ENCODE data around the gene CMTM6. TPM values are rescaled to one million over a fixed set of nuclear protein-coding genes. Genes with fewer than 3 reads are reported as not detected.

CMTM6 gene
- polyA plus RNA-seq, 1 of the 3 experiments (the other 2 are of a cell fraction): 29.8 TPM

DNA sequence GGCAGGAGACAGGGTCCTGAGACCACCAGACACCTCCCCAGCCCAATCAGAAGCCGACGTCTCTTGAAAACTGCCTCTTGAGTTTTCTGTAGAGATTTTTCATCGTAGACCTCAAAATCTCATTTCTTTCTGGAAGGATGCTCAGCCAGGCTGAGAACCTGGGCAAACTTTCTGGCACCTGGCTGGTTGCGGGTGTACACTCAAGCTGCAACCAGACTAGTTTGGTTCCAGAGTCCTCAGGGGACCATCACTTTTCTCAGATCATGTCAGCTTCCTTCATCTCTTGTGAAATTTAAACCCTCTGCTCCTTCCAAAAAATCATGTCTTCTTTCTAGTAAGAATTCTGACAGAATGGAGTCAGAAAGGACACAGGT lies 65.8 kb downstream of the CMTM6 start:
- Histone ChIP-seq H3K4me2 (no peak overlapping the region), H3K36me3 (replicated peaks in 1 of 2; ENCODE audit: control insufficient read depth in 1 of 2, insufficient read depth in 2 of 2, low read length in 1 of 2) (no peaks in the 10 kb centered on the region), H3K27ac (ENCODE audit: low read depth in 2 of 2, low read length in 1 of 2) (no peak overlapping the region), H3K9me2 (no peaks in the 10 kb centered on the region), H3K9me3 (no peaks in the 10 kb centered on the region), H3K79me2 (ENCODE audit: insufficient read depth) (peaks cover 47% of the 10 kb centered on the region; the same call in 1 of the 2 replicates), H3K4me1 (ENCODE audit: control insufficient read depth in 1 of 2, insufficient read depth in 2 of 2, low read depth in 1 of 2, low read length in 1 of 2) (peaks cover 5 to 7% of the 10 kb centered on the region in 2 experiments; a peak in 2 of 4 replicates), H3K27me3 (ENCODE audit: insufficient read depth) (no peaks in the 10 kb centered on the region), H3K9ac (no peak overlapping the region), H2AFZ (ENCODE audit: low read depth) (no peak overlapping the region), H4K20me1 (ENCODE audit: insufficient read depth) (no peaks in the 10 kb centered on the region), H3K4me3 (ENCODE audit: low read depth in 2 of 2, low read length in 1 of 2) (no peak overlapping the region), H3F3A (replicated peaks; ENCODE audit: insufficient read depth) (no peaks in the 10 kb centered on the region)
- ChIA-PET CTCF (interaction anchor here (1.2 to 1.6 kb wide), 2 partner anchors 31 to 34 kb away, joined by 3 to 6 read pairs; no protein-coding TSS in a partner anchor), POLR2A (no interaction called here)
- no peak for TF ChIP-seq SMC3 (IDR thresholded peaks at IDR 0.05; ENCODE audit: low read depth, low read length)
- no peak for TF ChIP-seq GATA2 (CRISPR knock-in tag; IDR thresholded peaks at IDR 0.05)
- no peak for TF ChIP-seq FOSL2 (IDR thresholded peaks at IDR 0.05; ENCODE audit: borderline replicate concordance, low read depth)
- no peak for TF ChIP-seq RXRA (IDR thresholded peaks at IDR 0.05; ENCODE audit: borderline replicate concordance, low read depth)
- TF ChIP-seq, protein P1, sequence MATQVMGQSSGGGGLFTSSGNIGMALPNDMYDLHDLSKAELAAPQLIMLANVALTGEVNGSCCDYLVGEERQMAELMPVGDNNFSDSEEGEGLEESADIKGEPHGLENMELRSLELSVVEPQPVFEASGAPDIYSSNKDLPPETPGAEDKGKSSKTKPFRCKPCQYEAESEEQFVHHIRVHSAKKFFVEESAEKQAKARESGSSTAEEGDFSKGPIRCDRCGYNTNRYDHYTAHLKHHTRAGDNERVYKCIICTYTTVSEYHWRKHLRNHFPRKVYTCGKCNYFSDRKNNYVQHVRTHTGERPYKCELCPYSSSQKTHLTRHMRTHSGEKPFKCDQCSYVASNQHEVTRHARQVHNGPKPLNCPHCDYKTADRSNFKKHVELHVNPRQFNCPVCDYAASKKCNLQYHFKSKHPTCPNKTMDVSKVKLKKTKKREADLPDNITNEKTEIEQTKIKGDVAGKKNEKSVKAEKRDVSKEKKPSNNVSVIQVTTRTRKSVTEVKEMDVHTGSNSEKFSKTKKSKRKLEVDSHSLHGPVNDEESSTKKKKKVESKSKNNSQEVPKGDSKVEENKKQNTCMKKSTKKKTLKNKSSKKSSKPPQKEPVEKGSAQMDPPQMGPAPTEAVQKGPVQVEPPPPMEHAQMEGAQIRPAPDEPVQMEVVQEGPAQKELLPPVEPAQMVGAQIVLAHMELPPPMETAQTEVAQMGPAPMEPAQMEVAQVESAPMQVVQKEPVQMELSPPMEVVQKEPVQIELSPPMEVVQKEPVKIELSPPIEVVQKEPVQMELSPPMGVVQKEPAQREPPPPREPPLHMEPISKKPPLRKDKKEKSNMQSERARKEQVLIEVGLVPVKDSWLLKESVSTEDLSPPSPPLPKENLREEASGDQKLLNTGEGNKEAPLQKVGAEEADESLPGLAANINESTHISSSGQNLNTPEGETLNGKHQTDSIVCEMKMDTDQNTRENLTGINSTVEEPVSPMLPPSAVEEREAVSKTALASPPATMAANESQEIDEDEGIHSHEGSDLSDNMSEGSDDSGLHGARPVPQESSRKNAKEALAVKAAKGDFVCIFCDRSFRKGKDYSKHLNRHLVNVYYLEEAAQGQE (IDR thresholded peaks at IDR 0.05; ENCODE audit: low read depth, low read length): no peak
- TF ChIP-seq YY1 (IDR thresholded peaks at IDR 0.05; ENCODE audit: low read depth): no peak
- no peak for TF ChIP-seq ELF1 (IDR thresholded peaks at IDR 0.05)
- TF ChIP-seq RAD21 (IDR thresholded peaks at IDR 0.05; ENCODE audit: low read length): no peak
- TF ChIP-seq, protein P2, sequence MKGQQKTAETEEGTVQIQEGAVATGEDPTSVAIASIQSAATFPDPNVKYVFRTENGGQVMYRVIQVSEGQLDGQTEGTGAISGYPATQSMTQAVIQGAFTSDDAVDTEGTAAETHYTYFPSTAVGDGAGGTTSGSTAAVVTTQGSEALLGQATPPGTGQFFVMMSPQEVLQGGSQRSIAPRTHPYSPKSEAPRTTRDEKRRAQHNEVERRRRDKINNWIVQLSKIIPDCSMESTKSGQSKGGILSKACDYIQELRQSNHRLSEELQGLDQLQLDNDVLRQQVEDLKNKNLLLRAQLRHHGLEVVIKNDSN (IDR thresholded peaks at IDR 0.05; ENCODE audit: borderline replicate concordance, low read depth): no peak
- no peak for TF ChIP-seq TCF12 (IDR thresholded peaks at IDR 0.05)
- DNase-seq: no peak
- 100% methylated on average over 4 of the region's 4 CpGs for WGBS (ENCODE audit: low lambda C conversion rate)

DNA sequence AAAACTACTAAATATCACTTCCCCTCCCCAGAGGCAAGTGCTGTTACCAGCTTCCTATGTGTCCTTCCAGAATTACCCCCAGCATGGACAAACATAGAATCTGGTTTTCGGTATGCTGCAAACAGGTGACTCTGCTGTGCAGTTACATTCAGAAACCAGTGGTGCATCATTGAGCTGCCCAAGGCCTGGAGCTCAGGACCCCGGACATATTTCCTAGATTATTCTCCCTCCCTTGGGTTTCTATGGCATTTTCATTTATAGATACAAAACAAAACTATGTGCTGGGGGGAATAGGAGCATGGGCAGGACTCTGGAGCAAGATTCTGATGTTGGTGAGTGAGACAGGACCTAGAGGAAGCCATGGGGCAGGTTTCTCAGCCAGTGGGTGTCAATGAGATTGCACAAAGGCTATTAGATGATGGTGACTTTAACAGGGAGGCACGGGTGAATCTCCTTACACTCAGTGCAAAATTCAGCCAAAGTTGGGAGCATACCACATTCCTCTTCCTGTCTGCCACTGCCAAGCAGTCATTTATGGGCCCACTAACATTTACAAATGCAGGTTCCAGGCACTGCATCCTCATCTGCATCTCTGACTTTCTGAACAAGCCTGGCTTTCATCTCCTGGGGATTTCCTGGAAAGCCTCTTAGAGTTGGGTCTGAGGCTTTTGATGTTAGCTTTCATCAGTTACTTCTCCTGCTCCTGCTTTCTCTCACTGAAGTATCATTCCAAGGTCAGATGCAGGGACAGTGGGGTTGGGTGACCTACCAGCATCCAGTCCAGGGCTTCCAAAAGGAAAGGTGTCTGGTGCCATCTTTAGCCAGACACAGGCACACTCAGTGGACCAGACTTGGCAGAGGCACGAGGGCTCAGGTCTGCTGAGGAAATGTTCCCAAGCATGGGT lies 66.5 kb downstream of the CMTM6 start:
- whole genome bisulfite sequencing (ENCODE audit: low lambda C conversion rate): 78% methylated on average over 3 of the region's 4 CpGs
- H3K9me3 ChIP-seq: no peaks in the 10 kb centered on the region
- H3K4me2 ChIP-seq: no peak overlapping the region
- H3K9me2 ChIP-seq: no peaks in the 10 kb centered on the region
- H3K9ac ChIP-seq: no peak overlapping the region
- TF ChIP-seq GATA2 (CRISPR knock-in tag; IDR thresholded peaks at IDR 0.05) (no peak), TCF12 (IDR thresholded peaks at IDR 0.05) (peak; percentile 27; the same call in 1 of the 2 replicates)
- H3K79me2 ChIP-seq (ENCODE audit: insufficient read depth): peaks cover 43% of the 10 kb centered on the region; the same call in 1 of the 2 replicates
- ChIA-PET POLR2A (no interaction called here), CTCF (interaction anchor here (1.6 kb wide), 1 partner anchor 32 kb away, joined by 6 read pairs; no protein-coding TSS in a partner anchor)
- no peaks in the 10 kb centered on the region for H3F3A ChIP-seq (replicated peaks; ENCODE audit: insufficient read depth)
- H4K20me1 ChIP-seq (ENCODE audit: insufficient read depth): no peaks in the 10 kb centered on the region
- H2AFZ ChIP-seq (ENCODE audit: low read depth): no peak overlapping the region
- H3K36me3 ChIP-seq (replicated peaks in 1 of 2; ENCODE audit: control insufficient read depth in 1 of 2, insufficient read depth in 2 of 2, low read length in 1 of 2): no peaks in the 10 kb centered on the region
- no peaks in the 10 kb centered on the region for H3K27me3 ChIP-seq (ENCODE audit: insufficient read depth)
- H3K4me3 ChIP-seq (ENCODE audit: low read depth in 2 of 2, low read length in 1 of 2): no peak overlapping the region
- no peak for DNase-seq
- H3K27ac ChIP-seq (ENCODE audit: low read depth in 2 of 2, low read length in 1 of 2): no peak overlapping the region
- peaks cover 5 to 7% of the 10 kb centered on the region in 2 experiments; a peak in 2 of 4 replicates for H3K4me1 ChIP-seq (ENCODE audit: control insufficient read depth in 1 of 2, insufficient read depth in 2 of 2, low read depth in 1 of 2, low read length in 1 of 2)
